Neural progenitor cell (in vitro differentiated cells): ENCODE results near the gene ITCH. TPM values are rescaled to one million over a fixed set of nuclear protein-coding genes. Genes with fewer than 3 reads are reported as not detected.

Experiments
- DNase-seq: peaks from one replicate; pipeline ENCODE4 v3.0.0-alpha.2; 2016; ENCODE audit warnings: low spot score
- H2AFZ ChIP-seq: fragments of 200-600 bp; sonication (generic); replicated peaks from 2 replicates; pipeline ENCODE4 v1.6.1; 2016; ENCODE audit warnings: antibody characterized with exemption
- H3F3A ChIP-seq: fragments of 200-600 bp; sonication (generic); 2 replicates; pipeline ENCODE4 v1.6.1; 2016; ENCODE audit warnings: antibody characterized with exemption, low read depth
- H3K27ac ChIP-seq: fragments of 200-600 bp; sonication (generic); 2 replicates; pipeline ENCODE4 v1.5.1; 2016; ENCODE audit warnings: mild to moderate bottlenecking
- H3K27me3 ChIP-seq: fragments of 200-600 bp; sonication (generic); 2 replicates; pipeline ENCODE4 v1.6.1; 2016; ENCODE audit warnings: mild to moderate bottlenecking, moderate library complexity
- H3K36me3 ChIP-seq: fragments of 200-600 bp; sonication (generic); 2 replicates; pipeline ENCODE4 v1.5.1; 2016
- H3K4me1 ChIP-seq: fragments of 200-600 bp; sonication (generic); 2 replicates; pipeline ENCODE4 v1.6.1; 2016; ENCODE audit warnings: mixed run types
- H3K4me2 ChIP-seq: fragments of 200-600 bp; sonication (generic); 2 replicates; pipeline ENCODE4 v1.6.1; 2016
- H3K4me3 ChIP-seq: fragments of 200-600 bp; sonication (generic); 2 replicates; pipeline ENCODE4 v1.5.1; 2016
- H3K79me2 ChIP-seq: fragments of 200-600 bp; sonication (generic); 2 replicates; pipeline ENCODE4 v1.6.1; 2016; ENCODE audit warnings: low read depth
- H3K9ac ChIP-seq: fragments of 200-600 bp; sonication (generic); 2 replicates; pipeline ENCODE4 v1.6.1; 2016
- H3K9me3 ChIP-seq: fragments of 200-600 bp; sonication (generic); 2 replicates; pipeline ENCODE4 v1.5.1; 2016; ENCODE audit warnings: low read depth
- H4K20me1 ChIP-seq: fragments of 200-600 bp; sonication (generic); 2 replicates; pipeline ENCODE4 v1.6.1; 2016; ENCODE audit warnings: low read depth
- H3K27ac Mint-ChIP-seq: 3 replicates; pipeline ENCODE4 v1.8.0; 2021; ENCODE audit warnings: mixed read lengths
- H3K27me3 Mint-ChIP-seq: 2 replicates; pipeline ENCODE4 v1.8.0; 2022; ENCODE audit warnings: low read depth, mild to moderate bottlenecking, inconsistent platforms, moderate library complexity, mixed read lengths; ENCODE audit not compliant: insufficient read depth
- H3K36me3 Mint-ChIP-seq: 3 replicates; pipeline ENCODE4 v1.8.0; 2021; ENCODE audit warnings: mixed read lengths
- H3K4me1 Mint-ChIP-seq: 3 replicates; pipeline ENCODE4 v1.8.0; 2021; ENCODE audit warnings: mixed read lengths
- H3K4me3 Mint-ChIP-seq: 3 replicates; pipeline ENCODE4 v1.8.0; 2021; ENCODE audit warnings: mild to moderate bottlenecking, moderate library complexity, mixed read lengths
- H3K9me3 Mint-ChIP-seq: 3 replicates; pipeline ENCODE4 v1.8.0; 2020; ENCODE audit warnings: mixed read lengths
- CTCF ChIP-seq: fragments of 200-600 bp; sonication (generic); IDR thresholded peaks from 2 replicates; pipeline ENCODE4 v1.5.1; 2017; ENCODE audit warnings: antibody characterized with exemption, mild to moderate bottlenecking
- EZH2 ChIP-seq: fragments of 200-600 bp; sonication (generic); IDR thresholded peaks from 2 replicates; pipeline ENCODE4 v1.6.1; 2017; ENCODE audit warnings: antibody characterized with exemption, mild to moderate bottlenecking, moderate library complexity
- EZH2phosphoT487 ChIP-seq: fragments of 200-600 bp; sonication (generic); IDR thresholded peaks from 2 replicates; pipeline ENCODE4 v1.6.1; 2017; ENCODE audit warnings: antibody characterized with exemption
- total RNA-seq: library from RNA; depleted of rRNA; stranded (reverse); fragments of >200 nt; gene quantifications from 2 replicates; pipeline ENCODE4 v1.2.3, GENCODE V29; 2015; ENCODE audit warnings: low replicate concordance

Gene ITCH
- total RNA-seq, 1 donor from 2014 or later = 55.2 TPM

GRCh38 chr20:34500823-34501222 is 137.8 kb downstream of the ITCH start:
- H3K4me2 ChIP-seq = no peak overlapping the region
- no peak overlapping the region for H2AFZ ChIP-seq
- H3K9me3 ChIP-seq = no peaks in the 10 kb centered on the region
- H3K4me1 ChIP-seq = no peaks in the 10 kb centered on the region
- no peaks in the 10 kb centered on the region for H3K4me1 Mint-ChIP-seq
- H3K9ac ChIP-seq = no peak overlapping the region
- H3F3A ChIP-seq = no peaks in the 10 kb centered on the region
- no peak overlapping the region for H3K4me3 Mint-ChIP-seq
- no peaks in the 10 kb centered on the region for H3K27me3 Mint-ChIP-seq
- no peak overlapping the region for H3K4me3 ChIP-seq
- H3K27me3 ChIP-seq = no peaks in the 10 kb centered on the region
- H3K79me2 ChIP-seq = peaks cover 15% of the 10 kb centered on the region
- H4K20me1 ChIP-seq = peaks cover under 1% of the 10 kb centered on the region
- DNase-seq = no peak
- no peak overlapping the region for H3K27ac Mint-ChIP-seq
- TF ChIP-seq CTCF (no peak), EZH2 (no peak), EZH2phosphoT487 (no peak)
- H3K36me3 ChIP-seq = peaks cover 9% of the 10 kb centered on the region
- H3K9me3 Mint-ChIP-seq = peaks cover 28% of the 10 kb centered on the region
- H3K36me3 Mint-ChIP-seq = peaks cover 49% of the 10 kb centered on the region
- H3K27ac ChIP-seq = no peak overlapping the region

- no peak overlapping the region for H3K27ac Mint-ChIP-seq
- Histone ChIP-seq H3K36me3 (peaks cover 10% of the 10 kb centered on the region), H4K20me1 (peaks cover 6% of the 10 kb centered on the region), H3K27ac (no peak overlapping the region), H3K9me3 (no peaks in the 10 kb centered on the region), H2AFZ (no peak overlapping the region), H3K4me1 (no peaks in the 10 kb centered on the region), H3K9ac (no peak overlapping the region), H3K27me3 (no peaks in the 10 kb centered on the region), H3F3A (no peaks in the 10 kb centered on the region), H3K4me2 (no peak overlapping the region), H3K4me3 (no peak overlapping the region), H3K79me2 (no peaks in the 10 kb centered on the region)
- H3K4me1 Mint-ChIP-seq = peaks cover 8% of the 10 kb centered on the region
- H3K4me3 Mint-ChIP-seq = no peak overlapping the region
- no peak for DNase-seq
- no peak for TF ChIP-seq EZH2phosphoT487
- no peak for TF ChIP-seq CTCF
- TF ChIP-seq EZH2 = no peak
- H3K9me3 Mint-ChIP-seq = no peaks in the 10 kb centered on the region
- H3K36me3 Mint-ChIP-seq = peaks cover 14% of the 10 kb centered on the region
- peaks cover 4% of the 10 kb centered on the region for H3K27me3 Mint-ChIP-seq
Observed at GRCh38 chr20:34506480-34506879, 143.4 kb downstream of the ITCH start.

- H3K36me3 Mint-ChIP-seq = peaks cover 11% of the 10 kb centered on the region
- Histone ChIP-seq H3K4me2 (no peak overlapping the region), H3K4me3 (no peak overlapping the region), H3F3A (no peaks in the 10 kb centered on the region), H3K79me2 (no peaks in the 10 kb centered on the region), H2AFZ (no peak overlapping the region), H3K27ac (no peak overlapping the region), H3K27me3 (no peaks in the 10 kb centered on the region), H3K9me3 (no peaks in the 10 kb centered on the region), H3K9ac (no peak overlapping the region), H3K4me1 (no peaks in the 10 kb centered on the region), H4K20me1 (peaks cover 6% of the 10 kb centered on the region), H3K36me3 (peaks cover 10% of the 10 kb centered on the region)
- H3K27ac Mint-ChIP-seq = no peak overlapping the region
- TF ChIP-seq EZH2 (no peak), EZH2phosphoT487 (no peak)
- H3K4me1 Mint-ChIP-seq = peaks cover 8% of the 10 kb centered on the region
- no peaks in the 10 kb centered on the region for H3K9me3 Mint-ChIP-seq
- H3K4me3 Mint-ChIP-seq = no peak overlapping the region
- no peak for DNase-seq
- H3K27me3 Mint-ChIP-seq = peaks cover 4% of the 10 kb centered on the region
Observed at GRCh38 chr20:34507702-34508413, 144.8 kb downstream of the ITCH start.

GRCh38 chr20:34510575-34510974 is 147.5 kb downstream of the ITCH start:
- peaks cover 14% of the 10 kb centered on the region for H3F3A ChIP-seq
- no peak overlapping the region for H2AFZ ChIP-seq
- Mint-ChIP-seq H3K27ac (no peak overlapping the region), H3K4me1 (peaks cover 22% of the 10 kb centered on the region), H3K36me3 (peaks cover 8% of the 10 kb centered on the region), H3K4me3 (no peak overlapping the region), H3K9me3 (peaks cover 2% of the 10 kb centered on the region), H3K27me3 (peaks cover 4% of the 10 kb centered on the region)
- no peak overlapping the region for H3K4me3 ChIP-seq
- peaks cover 5% of the 10 kb centered on the region for H3K36me3 ChIP-seq
- peaks cover 6% of the 10 kb centered on the region for H4K20me1 ChIP-seq
- no peaks in the 10 kb centered on the region for H3K27me3 ChIP-seq
- TF ChIP-seq CTCF = no peak
- no peak for TF ChIP-seq EZH2
- H3K9ac ChIP-seq = no peak overlapping the region
- no peaks in the 10 kb centered on the region for H3K79me2 ChIP-seq
- DNase-seq = no peak
- H3K9me3 ChIP-seq = no peaks in the 10 kb centered on the region
- H3K27ac ChIP-seq = no peak overlapping the region
- H3K4me1 ChIP-seq = no peaks in the 10 kb centered on the region
- H3K4me2 ChIP-seq = no peak overlapping the region
